ENCODE results near the gene MTA1.

GRCh38 chr14:105414456-105415371 is 4.9 kb upstream of the MTA1 start:
- TF ChIP-seq POLR2A (IDR thresholded peaks at IDR 0.05; ENCODE audit: low read depth, low read length) (no peak), TAF1 (IDR thresholded peaks at IDR 0.05; ENCODE audit: low read depth, low read length) (no peak), POLR2AphosphoS5 (IDR thresholded peaks at IDR 0.05; ENCODE audit: low read depth, low read length) (no peak)

Measured in GM12891 (cell line).